Naive B cell (primary cell): ENCODE results near the gene NECAB2. TPM values are rescaled to one million over a fixed set of nuclear protein-coding genes. Genes with fewer than 3 reads are reported as not detected.

Experiments used
- ATAC-seq, 2 donors: fragments of 150-1000 bp; cut with Tn5 transposase; 2 replicates each; pipeline ENCODE4 v1.10.0; 2021; ENCODE audit warnings: low read depth in 2 of 2, mild to moderate bottlenecking in 2 of 2, moderate library complexity in 2 of 2
- DNase-seq: peaks from one replicate; pipeline ENCODE4 v3.0.0; 2022
- H3K27ac Mint-ChIP-seq, 6 donors: one replicate each; pipeline ENCODE4 v1.8.0; 2020 to 2022; ENCODE audit warnings: mild to moderate bottlenecking in 6 of 6, mixed read lengths in 6 of 6, moderate library complexity in 5 of 6, inconsistent platforms in 2 of 6
- H3K27me3 Mint-ChIP-seq, 3 donors: one replicate each; pipeline ENCODE4 v1.8.0; 2021 to 2022; ENCODE audit warnings: mixed read lengths in 3 of 3, mild to moderate bottlenecking in 1 of 3
- H3K36me3 Mint-ChIP-seq, 2 donors: one replicate each; pipeline ENCODE4 v1.8.0; 2020 to 2022; ENCODE audit warnings: mixed read lengths in 2 of 2, inconsistent platforms in 1 of 2, mild to moderate bottlenecking in 1 of 2
- H3K4me1 Mint-ChIP-seq, 3 donors: one replicate each; pipeline ENCODE4 v1.8.0; 2020 to 2022; ENCODE audit warnings: mixed read lengths in 3 of 3, inconsistent platforms in 1 of 3, mild to moderate bottlenecking in 1 of 3, moderate library complexity in 1 of 3
- H3K4me3 Mint-ChIP-seq, 8 donors: one replicate each; pipeline ENCODE4 v1.8.0; 2020 to 2022; ENCODE audit warnings: mild to moderate bottlenecking in 8 of 8, mixed read lengths in 8 of 8, moderate library complexity in 8 of 8, inconsistent platforms in 2 of 8
- H3K9me3 Mint-ChIP-seq, 7 donors: one replicate each; pipeline ENCODE4 v1.8.0; 2020 to 2022; ENCODE audit warnings: mixed read lengths in 7 of 7, mild to moderate bottlenecking in 5 of 7, inconsistent platforms in 2 of 7, moderate library complexity in 1 of 7
- polyA plus RNA-seq, 6 donors: library from polyadenylated mRNA; unstranded; fragments of 300-500 nt; fragmentation: Illumina TruSeq; gene quantifications; one replicate each; pipeline ENCODE4 v1.2.3, GENCODE V29; 2021; ENCODE audit warnings: low read depth in 6 of 6

The NECAB2 gene
- polyA plus RNA-seq, 6 donors from 2014 or later, result not detected

DNA sequence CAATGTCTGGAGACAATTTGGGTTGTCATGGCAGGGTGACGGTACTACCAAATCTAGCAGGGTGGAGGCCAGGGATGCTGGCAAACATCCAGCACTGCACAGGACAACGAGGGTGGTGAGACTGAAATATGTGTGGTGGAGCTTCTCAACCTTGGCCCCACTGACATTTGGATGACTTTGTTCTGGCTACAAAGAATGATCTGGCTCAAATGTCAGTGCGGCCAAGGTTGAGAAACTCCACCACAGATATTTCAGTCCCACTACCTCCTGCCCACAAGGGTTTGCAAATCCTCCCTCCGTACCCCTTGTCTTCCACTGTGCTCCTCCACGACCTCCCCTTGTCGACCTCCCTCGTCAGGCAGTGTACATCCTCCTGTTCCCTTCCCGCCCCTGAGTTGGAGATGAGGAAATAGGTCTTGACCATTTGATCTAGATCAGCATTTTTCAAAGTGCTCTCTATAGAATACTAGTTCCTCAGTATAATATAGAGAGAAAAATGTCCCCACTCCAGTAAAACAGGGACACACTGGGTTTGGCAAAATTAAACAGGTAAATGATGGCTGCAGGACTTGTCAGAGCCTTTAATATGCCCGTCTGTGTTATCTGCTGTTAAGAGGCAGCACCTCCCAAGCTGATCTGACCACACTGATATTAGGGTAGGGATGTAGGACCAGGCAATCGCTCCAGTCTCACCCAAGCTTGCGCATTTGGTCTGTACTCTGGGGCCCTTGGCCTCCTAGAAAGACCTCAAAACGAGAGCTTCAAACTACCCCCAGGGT, 8.2 kb upstream of the NECAB2 start:
- peaks cover 0 to 4% (median 0%) of the 10 kb centered on the region in 3 donors for H3K4me1 Mint-ChIP-seq
- DNase-seq, result no peak
- no peak overlapping the region for H3K27ac Mint-ChIP-seq
- H3K36me3 Mint-ChIP-seq, result no peaks in the 10 kb centered on the region
- no peak overlapping the region for H3K4me3 Mint-ChIP-seq
- ATAC-seq, result no peak
- no peaks in the 10 kb centered on the region for H3K9me3 Mint-ChIP-seq
- H3K27me3 Mint-ChIP-seq, result peaks cover 4 to 23% (median 6%) of the 10 kb centered on the region in 3 donors

DNA sequence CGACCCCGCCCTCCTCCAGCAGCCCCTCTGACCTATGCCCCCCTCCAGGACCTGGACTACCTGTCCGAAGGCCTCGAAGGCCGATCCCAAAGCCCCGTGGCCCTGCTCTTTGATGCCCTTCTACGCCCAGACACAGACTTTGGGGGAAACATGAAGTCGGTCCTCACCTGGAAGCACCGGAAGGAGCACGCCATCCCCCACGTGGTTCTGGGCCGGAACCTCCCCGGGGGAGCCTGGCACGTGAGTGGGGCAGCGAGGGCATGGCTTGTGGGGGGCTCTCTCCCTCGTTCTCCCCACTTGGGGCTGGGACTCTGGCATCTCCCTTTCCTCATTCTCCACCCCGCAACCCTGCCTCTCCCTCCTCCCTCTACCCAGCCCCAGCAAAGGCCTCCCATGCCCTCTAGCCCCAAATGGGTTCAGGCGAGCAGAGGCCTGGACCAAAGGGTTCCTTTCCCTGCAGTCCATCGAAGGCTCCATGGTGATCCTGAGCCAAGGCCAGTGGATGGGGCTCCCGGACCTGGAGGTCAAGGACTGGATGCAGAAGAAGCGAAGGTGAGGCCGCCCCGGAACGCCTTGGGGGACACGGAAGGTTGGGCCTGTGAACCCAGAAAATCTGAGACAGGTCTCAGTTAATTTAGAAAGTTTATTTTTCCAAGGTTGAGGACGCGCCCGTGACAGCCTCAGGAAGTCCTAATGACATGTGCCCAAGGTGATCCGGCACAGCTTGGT, 7.4 kb upstream of the NECAB2 start:
- Mint-ChIP-seq H3K36me3 (no peaks in the 10 kb centered on the region), H3K4me1 (peaks cover 0 to 4% (median 0%) of the 10 kb centered on the region in 3 donors), H3K27ac (no peak overlapping the region)

DNA sequence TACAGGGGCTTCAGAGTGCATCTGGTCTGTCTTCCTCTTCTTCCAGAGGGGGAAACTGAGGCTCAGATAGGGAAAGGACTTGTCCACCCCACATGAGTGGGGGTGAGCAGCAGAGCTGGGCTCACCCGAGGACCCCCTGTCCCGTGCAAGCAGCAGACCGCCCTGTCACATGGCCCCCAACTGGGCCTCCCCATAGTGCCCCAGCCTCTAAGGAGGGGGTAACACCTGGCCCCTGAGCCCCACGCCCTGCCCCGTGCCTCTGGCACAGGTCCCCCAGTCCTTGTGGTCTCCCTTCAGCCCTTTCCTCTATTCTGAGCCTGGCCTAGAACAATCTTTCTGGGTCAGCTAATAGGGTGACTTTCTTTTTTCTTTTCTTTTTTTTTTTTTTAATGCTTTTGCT, 6.5 kb upstream of the NECAB2 start:
- no peak for ATAC-seq
- no peak for DNase-seq
- Mint-ChIP-seq H3K27me3 (peaks cover 0 to 10% (median 4%) of the 10 kb centered on the region in 3 donors), H3K4me1 (peaks cover 0 to 4% (median 0%) of the 10 kb centered on the region in 3 donors), H3K36me3 (no peaks in the 10 kb centered on the region), H3K9me3 (no peaks in the 10 kb centered on the region), H3K27ac (peak overlapping the region in 2 of 6 donors; percentile 36 to 54), H3K4me3 (no peak overlapping the region)

More for the DNA sequence above, 7.4 kb upstream of the NECAB2 start:
- Mint-ChIP-seq H3K9me3 (no peaks in the 10 kb centered on the region), H3K4me3 (no peak overlapping the region), H3K27me3 (peaks cover 0 to 15% (median 4%) of the 10 kb centered on the region in 3 donors)
- DNase-seq (no peak), ATAC-seq (no peak)

DNA sequence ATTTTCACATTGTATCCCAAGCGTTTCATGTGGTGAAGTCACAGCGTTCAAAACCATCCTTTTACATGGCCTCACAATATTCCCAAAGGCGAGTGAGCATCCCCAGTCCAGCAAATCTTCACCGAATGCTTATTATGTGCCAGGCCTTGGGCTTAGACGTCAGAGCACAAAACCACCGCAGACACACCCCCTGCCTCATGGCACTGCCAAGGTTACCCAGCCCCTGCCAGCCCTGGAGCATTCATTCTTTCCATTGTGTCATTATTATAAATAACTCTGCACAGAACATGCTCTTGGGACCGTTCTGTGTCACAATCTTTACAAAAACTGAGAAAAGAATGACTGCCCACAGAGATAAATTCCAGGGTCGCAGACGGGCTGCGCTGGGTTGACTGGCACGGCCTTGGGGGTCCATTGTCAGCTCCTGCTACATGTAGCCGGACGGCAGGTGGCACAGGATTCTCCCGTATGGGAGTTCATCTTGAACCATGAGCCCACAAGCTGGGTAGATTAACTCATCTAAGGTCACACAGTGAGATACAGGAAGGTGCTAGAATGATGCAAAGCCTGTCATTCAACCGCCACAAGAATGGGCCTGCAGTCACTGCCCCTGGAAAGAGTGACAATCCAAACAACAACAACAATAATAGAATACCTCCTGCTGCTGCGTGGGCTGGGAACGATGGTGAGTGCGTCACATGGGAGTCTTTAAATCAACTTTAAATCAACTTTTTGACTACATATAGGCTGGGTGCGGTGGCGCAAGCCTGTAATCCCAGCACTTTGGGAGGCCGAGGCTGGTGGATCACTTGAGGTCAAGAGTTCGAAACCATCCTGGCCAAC, 4.5 kb upstream of the NECAB2 start:
- Mint-ChIP-seq H3K9me3 (no peaks in the 10 kb centered on the region), H3K27me3 (peaks cover 4 to 13% (median 9%) of the 10 kb centered on the region in 3 donors), H3K4me1 (peaks cover 2 to 6% (median 4%) of the 10 kb centered on the region in 3 donors), H3K36me3 (peaks cover 0 to 7% of the 10 kb centered on the region in 2 donors), H3K27ac (no peak overlapping the region), H3K4me3 (no peak overlapping the region)
- ATAC-seq (no peak), DNase-seq (no peak)

DNA sequence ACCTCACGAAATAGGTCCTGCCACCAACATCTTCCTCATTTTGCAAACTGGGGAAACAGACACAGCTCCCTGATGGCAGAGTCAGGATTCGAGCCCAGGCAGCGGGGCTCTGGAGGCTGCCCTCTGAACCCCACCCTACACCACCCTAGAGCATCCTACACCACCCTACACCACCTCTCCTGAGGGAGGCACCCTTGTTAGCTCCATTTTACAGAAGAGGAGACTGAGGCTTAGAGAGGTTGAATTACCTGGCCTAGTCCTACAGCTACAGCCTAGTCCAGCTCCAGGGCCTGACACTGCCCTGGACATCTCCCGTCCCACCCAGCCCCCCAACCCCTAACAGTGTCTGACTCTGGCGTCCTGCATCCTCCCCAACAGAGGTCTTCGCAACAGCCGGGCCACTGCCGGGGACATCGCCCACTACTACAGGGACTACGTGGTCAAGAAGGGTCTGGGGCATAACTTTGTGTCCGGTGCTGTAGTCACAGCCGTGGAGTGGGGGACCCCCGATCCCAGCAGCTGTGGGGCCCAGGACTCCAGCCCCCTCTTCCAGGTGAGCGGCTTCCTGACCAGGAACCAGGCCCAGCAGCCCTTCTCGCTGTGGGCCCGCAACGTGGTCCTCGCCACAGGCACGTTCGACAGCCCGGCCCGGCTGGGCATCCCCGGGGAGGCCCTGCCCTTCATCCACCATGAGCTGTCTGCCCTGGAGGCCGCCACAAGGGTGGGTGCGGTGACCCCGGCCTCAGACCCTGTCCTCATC, 3.2 kb upstream of the NECAB2 start:
- DNase-seq, result no peak
- no peaks in the 10 kb centered on the region for H3K9me3 Mint-ChIP-seq

DNA sequence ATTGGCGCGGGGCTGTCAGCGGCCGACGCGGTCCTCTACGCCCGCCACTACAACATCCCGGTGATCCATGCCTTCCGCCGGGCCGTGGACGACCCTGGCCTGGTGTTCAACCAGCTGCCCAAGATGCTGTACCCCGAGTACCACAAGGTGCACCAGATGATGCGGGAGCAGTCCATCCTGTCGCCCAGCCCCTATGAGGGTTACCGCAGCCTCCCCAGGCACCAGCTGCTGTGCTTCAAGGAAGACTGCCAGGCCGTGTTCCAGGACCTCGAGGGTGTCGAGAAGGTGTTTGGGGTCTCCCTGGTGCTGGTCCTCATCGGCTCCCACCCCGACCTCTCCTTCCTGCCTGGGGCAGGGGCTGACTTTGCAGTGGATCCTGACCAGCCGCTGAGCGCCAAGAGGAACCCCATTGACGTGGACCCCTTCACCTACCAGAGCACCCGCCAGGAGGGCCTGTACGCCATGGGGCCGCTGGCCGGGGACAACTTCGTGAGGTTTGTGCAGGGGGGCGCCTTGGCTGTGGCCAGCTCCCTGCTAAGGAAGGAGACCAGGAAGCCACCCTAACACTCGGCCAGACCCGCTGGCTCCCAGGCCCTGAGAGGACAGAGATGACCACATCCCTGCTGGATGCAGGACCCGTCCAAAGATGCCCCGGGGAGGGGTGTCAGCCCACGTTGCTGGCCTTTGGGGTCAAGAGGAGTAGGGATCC, 2.4 kb upstream of the NECAB2 start:
- Mint-ChIP-seq H3K27me3 (peaks cover 4 to 25% (median 24%) of the 10 kb centered on the region in 3 donors), H3K9me3 (no peaks in the 10 kb centered on the region), H3K4me3 (peak overlapping the region in 1 of 8 donors; percentile 47), H3K27ac (no peak overlapping the region), H3K4me1 (peaks cover 6 to 13% (median 7%) of the 10 kb centered on the region in 3 donors), H3K36me3 (peaks cover 0 to 7% of the 10 kb centered on the region in 2 donors)
- DNase-seq, result no peak
- ATAC-seq, result no peak

More for the DNA sequence above, 3.2 kb upstream of the NECAB2 start:
- no peak overlapping the region for H3K4me3 Mint-ChIP-seq
- peaks cover 5 to 12% (median 6%) of the 10 kb centered on the region in 3 donors for H3K4me1 Mint-ChIP-seq
- H3K27ac Mint-ChIP-seq, result no peak overlapping the region
- peaks cover 0 to 7% of the 10 kb centered on the region in 2 donors for H3K36me3 Mint-ChIP-seq
- ATAC-seq, result no peak
- peaks cover 4 to 22% (median 20%) of the 10 kb centered on the region in 3 donors for H3K27me3 Mint-ChIP-seq

DNA sequence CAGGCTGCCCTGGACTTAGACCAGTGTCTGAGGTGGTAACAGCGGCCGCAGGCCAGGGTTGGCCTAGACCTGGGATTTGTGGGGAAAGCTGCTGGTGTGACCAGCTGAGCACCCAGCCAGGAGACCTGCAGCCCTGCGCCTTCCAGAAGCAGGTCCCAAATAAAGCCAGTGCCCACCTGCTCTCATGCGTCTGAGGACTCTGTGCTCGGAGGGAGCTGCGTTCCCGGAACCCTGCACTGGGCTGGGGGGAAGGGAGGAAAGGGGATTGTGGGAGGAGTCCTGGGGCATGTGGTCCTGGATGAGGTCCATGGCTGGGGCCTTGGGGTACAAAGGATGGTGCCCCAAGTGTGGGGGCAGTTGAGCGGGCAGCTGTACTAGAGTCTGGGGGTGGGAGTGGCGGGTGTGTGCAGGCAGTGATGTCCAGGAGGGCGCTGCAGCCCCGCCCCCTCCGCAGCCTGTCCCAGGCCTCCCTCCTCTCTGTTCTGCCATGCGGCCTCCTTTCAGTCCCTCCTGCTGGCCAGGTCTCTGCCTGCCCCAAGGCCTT, 1.8 kb upstream of the NECAB2 start:
- Mint-ChIP-seq H3K9me3 (no peaks in the 10 kb centered on the region), H3K4me3 (peak overlapping the region in 1 of 8 donors; percentile 26), H3K4me1 (peaks cover 6 to 13% (median 7%) of the 10 kb centered on the region in 3 donors), H3K27me3 (peaks cover 4 to 26% (median 24%) of the 10 kb centered on the region in 3 donors), H3K36me3 (peaks cover 0 to 7% of the 10 kb centered on the region in 2 donors), H3K27ac (no peak overlapping the region)
- no peak for ATAC-seq
- DNase-seq, result no peak

DNA sequence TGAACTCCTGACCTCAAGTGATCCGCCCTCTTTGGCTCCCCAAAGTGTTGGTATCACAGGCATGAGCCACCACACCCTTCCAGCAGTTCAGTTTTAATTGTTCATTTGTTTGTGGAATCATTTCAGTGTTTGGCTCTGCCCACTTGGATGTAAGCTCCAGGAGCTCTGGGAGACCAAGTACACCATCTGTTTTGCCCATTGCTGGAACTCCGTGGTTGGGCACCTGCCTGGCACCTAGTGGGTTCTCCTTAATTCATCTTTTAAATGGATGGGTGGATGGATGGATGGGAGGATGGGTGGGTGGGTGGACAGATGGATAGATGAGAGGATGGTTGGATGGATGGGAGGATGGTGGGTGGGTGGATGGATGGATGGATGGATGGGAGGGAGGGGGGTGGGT, 953 bp upstream of the NECAB2 start:
- DNase-seq (no peak), ATAC-seq (no peak)
- H3K27me3 Mint-ChIP-seq, result peaks cover 4 to 35% (median 33%) of the 10 kb centered on the region in 3 donors
- H3K4me1 Mint-ChIP-seq, result peaks cover 6 to 13% (median 7%) of the 10 kb centered on the region in 3 donors
- H3K36me3 Mint-ChIP-seq, result peaks cover 0 to 7% of the 10 kb centered on the region in 2 donors
- H3K27ac Mint-ChIP-seq, result no peak overlapping the region
- peak overlapping the region in 1 of 8 donors; percentile 68 for H3K4me3 Mint-ChIP-seq
- no peaks in the 10 kb centered on the region for H3K9me3 Mint-ChIP-seq

DNA sequence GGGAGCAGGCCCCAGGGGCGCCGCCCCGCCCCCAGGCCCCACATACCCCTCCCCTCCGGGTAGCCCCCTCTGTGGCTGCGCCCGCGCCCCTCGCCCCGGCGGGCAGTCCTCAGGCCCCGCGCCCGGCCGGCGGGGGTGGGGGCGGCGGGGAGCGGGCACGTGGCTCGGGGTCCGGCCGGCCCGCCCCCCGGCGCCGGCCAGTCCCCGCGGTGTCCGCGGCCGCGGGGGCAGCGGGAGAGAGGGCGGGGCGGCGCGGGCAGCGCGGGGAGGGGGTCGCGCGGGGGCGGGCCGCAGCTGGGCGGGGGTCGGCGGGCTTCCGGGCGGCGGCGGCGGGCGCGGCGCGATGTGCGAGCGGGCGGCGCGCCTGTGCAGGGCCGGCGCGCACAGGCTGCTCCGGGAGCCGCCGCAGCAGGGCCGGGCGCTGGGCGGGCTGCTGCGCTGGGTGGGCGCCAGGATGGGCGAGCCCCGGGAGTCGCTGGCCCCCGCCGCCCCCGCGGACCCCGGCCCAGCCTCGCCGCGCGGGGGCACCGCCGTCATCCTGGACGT, 335 bp downstream of the NECAB2 start:
- Mint-ChIP-seq H3K9me3 (no peaks in the 10 kb centered on the region), H3K36me3 (peaks cover 0 to 7% of the 10 kb centered on the region in 2 donors), H3K27ac (no peak overlapping the region), H3K4me3 (peak overlapping the region in 1 of 8 donors; percentile 78), H3K27me3 (peaks cover 4 to 46% (median 40%) of the 10 kb centered on the region in 3 donors), H3K4me1 (peaks cover 6 to 13% (median 7%) of the 10 kb centered on the region in 3 donors)
- DNase-seq, result no peak
- no peak for ATAC-seq

DNA sequence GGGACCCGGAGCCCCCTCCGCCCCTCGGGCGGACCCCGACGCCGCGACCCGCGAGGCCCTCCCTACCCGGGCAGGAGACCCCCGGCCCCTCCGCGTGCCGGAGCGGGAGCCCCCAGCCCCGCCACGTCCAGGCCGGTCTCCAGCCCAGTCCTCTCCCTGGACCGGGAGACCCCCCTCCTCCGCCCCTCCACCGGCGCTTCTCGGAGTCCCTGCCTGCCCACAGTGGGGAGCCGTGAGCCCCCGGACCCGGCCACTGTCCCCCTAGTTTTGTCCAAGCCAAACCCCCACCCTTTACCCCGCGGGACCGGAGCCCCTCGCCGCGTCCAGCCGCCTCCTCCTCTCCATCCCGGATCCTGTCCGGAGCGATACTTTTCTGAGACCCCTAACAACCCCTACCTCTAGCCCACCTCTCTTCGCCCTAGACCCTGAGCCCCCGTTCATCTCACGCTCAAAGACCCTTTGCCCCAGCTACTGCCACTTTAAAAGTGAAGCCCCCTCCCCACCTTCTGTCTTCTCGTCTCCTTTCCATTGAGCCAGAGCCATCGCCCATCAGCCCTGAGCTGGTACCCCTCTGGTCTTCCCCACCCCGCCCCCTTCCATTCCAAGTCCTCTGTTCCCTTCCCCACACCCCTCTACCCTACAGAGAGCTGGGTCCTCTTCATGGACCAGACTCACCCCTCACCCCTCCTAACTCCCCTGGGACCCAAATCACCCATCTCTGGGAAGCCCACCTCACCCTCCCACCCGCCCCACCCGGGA, 1.0 kb downstream of the NECAB2 start:
- H3K27me3 Mint-ChIP-seq, result peaks cover 4 to 49% (median 42%) of the 10 kb centered on the region in 3 donors
- H3K27ac Mint-ChIP-seq, result no peak overlapping the region
- H3K36me3 Mint-ChIP-seq, result peaks cover 0 to 7% of the 10 kb centered on the region in 2 donors
- ATAC-seq (no peak), DNase-seq (no peak)
- H3K4me3 Mint-ChIP-seq, result peak overlapping the region in 5 of 8 donors; percentile 29 to 74 (median 55)
- peaks cover 6 to 13% (median 7%) of the 10 kb centered on the region in 3 donors for H3K4me1 Mint-ChIP-seq
- H3K9me3 Mint-ChIP-seq, result no peaks in the 10 kb centered on the region
